Measurements from ENCODE around the gene RBMS3. TPM values are rescaled to one million over a fixed set of nuclear protein-coding genes. Genes with fewer than 3 reads are reported as not detected.

RBMS3 gene
- total and polyA plus RNA-seq, 2 experiments from 2014 or later, result 3.2 to 7.4 TPM

GRCh38 chr3:29609328-29609811 is 328.5 kb downstream of the RBMS3 start:
- H3K4me2 ChIP-seq, result no peak overlapping the region
- no peaks in the 10 kb centered on the region for H3K79me2 ChIP-seq (replicated peaks; ENCODE audit: insufficient read depth)
- no peaks in the 10 kb centered on the region for H3K27me3 ChIP-seq (ENCODE audit: insufficient read depth)
- H3K27ac ChIP-seq (ENCODE audit: low read depth), result no peak overlapping the region
- H3K4me3 Mint-ChIP-seq, result no peak overlapping the region
- no peak for ATAC-seq
- no peak for DNase-seq (ENCODE audit: low spot score)
- H3F3A ChIP-seq (replicated peaks; ENCODE audit: low read depth), result no peaks in the 10 kb centered on the region
- H3K4me1 ChIP-seq (ENCODE audit: insufficient read depth), result no peaks in the 10 kb centered on the region
- H3K36me3 ChIP-seq (ENCODE audit: insufficient read depth), result no peaks in the 10 kb centered on the region
- no peaks in the 10 kb centered on the region for H3K27me3 Mint-ChIP-seq (ENCODE audit: insufficient read depth, low read depth, poor library complexity)
- no peaks in the 10 kb centered on the region for H3K9me2 ChIP-seq (ENCODE audit: insufficient read depth)
- H4K20me1 ChIP-seq (replicated peaks; ENCODE audit: insufficient read depth), result no peaks in the 10 kb centered on the region
- H3K4me3 ChIP-seq, result no peak overlapping the region
- H3K4me1 Mint-ChIP-seq, result peaks cover 5% of the 10 kb centered on the region; the same call in 1 of the 3 replicates
- TF ChIP-seq STAT1 (IDR thresholded peaks at IDR 0.05; ENCODE audit: unreplicated experiment) (no peak), JUNB (IDR thresholded peaks at IDR 0.05; ENCODE audit: unreplicated experiment) (no peak), EZH2phosphoT487 (IDR thresholded peaks at IDR 0.05; ENCODE audit: unreplicated experiment) (no peak), ZNF331 (CRISPR knock-in tag; IDR thresholded peaks at IDR 0.05; ENCODE audit: low read depth) (no peak), POLR2AphosphoS5 (IDR thresholded peaks at IDR 0.05; ENCODE audit: low read depth) (no peak), EZH2 (IDR thresholded peaks at IDR 0.05; ENCODE audit: low read depth, unreplicated experiment) (no peak), REST (IDR thresholded peaks at IDR 0.05; ENCODE audit: unreplicated experiment) (no peak), CTCF (conservative IDR thresholded peaks at IDR 0.05; ENCODE audit: low read depth in 2 of 2) (no peak), ZNF114 (CRISPR knock-in tag; IDR thresholded peaks at IDR 0.05) (no peak), CREB1 (CRISPR knock-in tag; IDR thresholded peaks at IDR 0.05; ENCODE audit: low read depth) (no peak), NANOG (IDR thresholded peaks at IDR 0.05; ENCODE audit: borderline replicate concordance) (no peak)
- H3K9me3 Mint-ChIP-seq, result no peaks in the 10 kb centered on the region
- no peak overlapping the region for H3K27ac Mint-ChIP-seq
- no peak overlapping the region for H2AFZ ChIP-seq
- H3K36me3 Mint-ChIP-seq (ENCODE audit: low read depth), result no peaks in the 10 kb centered on the region

- Mint-ChIP-seq H3K27ac (no peak overlapping the region), H3K4me3 (no peak overlapping the region), H3K9me3 (no peaks in the 10 kb centered on the region), H3K4me1 (peaks cover 5% of the 10 kb centered on the region; the same call in 1 of the 3 replicates), H3K36me3 (ENCODE audit: low read depth) (no peaks in the 10 kb centered on the region), H3K27me3 (ENCODE audit: insufficient read depth, low read depth, poor library complexity) (no peaks in the 10 kb centered on the region)
- Histone ChIP-seq H3K27ac (ENCODE audit: low read depth) (no peak overlapping the region), H3F3A (replicated peaks; ENCODE audit: low read depth) (no peaks in the 10 kb centered on the region), H3K4me1 (ENCODE audit: insufficient read depth) (no peaks in the 10 kb centered on the region), H3K36me3 (ENCODE audit: insufficient read depth) (no peaks in the 10 kb centered on the region), H4K20me1 (replicated peaks; ENCODE audit: insufficient read depth) (no peaks in the 10 kb centered on the region), H3K27me3 (ENCODE audit: insufficient read depth) (no peaks in the 10 kb centered on the region), H3K9me2 (ENCODE audit: insufficient read depth) (no peaks in the 10 kb centered on the region), H3K4me2 (no peak overlapping the region), H3K79me2 (replicated peaks; ENCODE audit: insufficient read depth) (no peaks in the 10 kb centered on the region), H2AFZ (no peak overlapping the region), H3K4me3 (no peak overlapping the region)
- no peak for DNase-seq (ENCODE audit: low spot score)
- no peak for ATAC-seq
- no peak for TF ChIP-seq EZH2phosphoT487 (IDR thresholded peaks at IDR 0.05; ENCODE audit: unreplicated experiment)
- no peak for TF ChIP-seq JUNB (IDR thresholded peaks at IDR 0.05; ENCODE audit: unreplicated experiment)
- TF ChIP-seq POLR2AphosphoS5 (IDR thresholded peaks at IDR 0.05; ENCODE audit: low read depth), result no peak
- TF ChIP-seq ETS1 (IDR thresholded peaks at IDR 0.05), result no peak
Measured at GRCh38 chr3:29610781-29611180, 329.9 kb downstream of the RBMS3 start.
